ENCODE results near the gene VTCN1.

DNA sequence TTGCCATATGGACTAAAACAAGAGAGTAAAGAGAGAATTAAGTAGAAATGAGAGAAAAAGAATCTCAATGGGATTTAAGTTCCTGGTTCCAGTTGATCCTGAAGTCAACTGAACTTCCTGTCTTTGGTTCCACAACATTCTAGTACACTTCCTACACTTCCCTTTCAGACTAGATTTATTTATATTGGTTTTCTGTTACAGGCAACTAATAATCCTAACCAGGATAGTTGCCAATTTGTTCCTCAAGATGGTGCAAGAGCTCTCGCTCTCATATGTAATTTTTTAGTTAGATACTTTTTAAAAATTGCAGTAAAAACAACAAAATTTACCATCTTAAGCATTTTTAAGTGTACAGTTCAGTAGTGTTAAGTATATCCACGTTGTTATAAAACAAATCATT is 60.4 kb downstream of the VTCN1 start:
- TF ChIP-seq, protein P1, sequence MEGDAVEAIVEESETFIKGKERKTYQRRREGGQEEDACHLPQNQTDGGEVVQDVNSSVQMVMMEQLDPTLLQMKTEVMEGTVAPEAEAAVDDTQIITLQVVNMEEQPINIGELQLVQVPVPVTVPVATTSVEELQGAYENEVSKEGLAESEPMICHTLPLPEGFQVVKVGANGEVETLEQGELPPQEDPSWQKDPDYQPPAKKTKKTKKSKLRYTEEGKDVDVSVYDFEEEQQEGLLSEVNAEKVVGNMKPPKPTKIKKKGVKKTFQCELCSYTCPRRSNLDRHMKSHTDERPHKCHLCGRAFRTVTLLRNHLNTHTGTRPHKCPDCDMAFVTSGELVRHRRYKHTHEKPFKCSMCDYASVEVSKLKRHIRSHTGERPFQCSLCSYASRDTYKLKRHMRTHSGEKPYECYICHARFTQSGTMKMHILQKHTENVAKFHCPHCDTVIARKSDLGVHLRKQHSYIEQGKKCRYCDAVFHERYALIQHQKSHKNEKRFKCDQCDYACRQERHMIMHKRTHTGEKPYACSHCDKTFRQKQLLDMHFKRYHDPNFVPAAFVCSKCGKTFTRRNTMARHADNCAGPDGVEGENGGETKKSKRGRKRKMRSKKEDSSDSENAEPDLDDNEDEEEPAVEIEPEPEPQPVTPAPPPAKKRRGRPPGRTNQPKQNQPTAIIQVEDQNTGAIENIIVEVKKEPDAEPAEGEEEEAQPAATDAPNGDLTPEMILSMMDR (IDR thresholded peaks at IDR 0.05; ENCODE audit: poor library complexity) = no peak
- TF ChIP-seq EZH2 (IDR thresholded peaks at IDR 0.05; ENCODE audit: borderline replicate concordance) = no peak

All from hepatocyte (in vitro differentiated cells).